Measurements from ENCODE around the gene OPHN1. TPM values are rescaled to one million over a fixed set of nuclear protein-coding genes. Genes with fewer than 3 reads are reported as not detected.
"Not testable (repeated sequence)": the region's sequence is repeated elsewhere in the genome, so short reads cannot be mapped to it uniquely, and the experiment has no call there.

OPHN1 gene
- polyA plus RNA-seq, 3 donors, result 0.98 to 3.0 (median 2.4) TPM

DNA sequence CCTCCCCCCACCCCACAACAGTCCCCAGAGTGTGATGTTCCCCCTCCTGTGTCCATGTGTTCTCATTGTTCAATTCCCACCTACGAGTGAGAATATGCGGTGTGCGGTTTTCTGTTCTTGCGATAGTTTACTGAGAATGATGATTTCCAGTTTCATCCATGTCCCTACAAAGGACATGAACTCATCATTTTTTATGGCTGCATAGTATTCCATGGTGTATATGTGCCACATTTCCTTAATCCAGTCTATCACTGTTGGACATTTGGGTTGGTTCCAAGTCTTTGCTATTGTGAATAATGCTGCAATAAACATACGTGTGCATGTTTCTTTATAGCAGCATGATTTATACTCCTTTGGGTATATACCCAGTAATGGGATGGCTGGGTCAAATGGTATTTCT lies 55.7 kb downstream of the OPHN1 start:
- not testable (repeated sequence) for H3K27ac ChIP-seq (ENCODE audit: low read depth, low read length)
- WGBS, 3 donors, result 91 to 98% (median 97%) methylated on average over 5 of the region's 5 CpGs

DNA sequence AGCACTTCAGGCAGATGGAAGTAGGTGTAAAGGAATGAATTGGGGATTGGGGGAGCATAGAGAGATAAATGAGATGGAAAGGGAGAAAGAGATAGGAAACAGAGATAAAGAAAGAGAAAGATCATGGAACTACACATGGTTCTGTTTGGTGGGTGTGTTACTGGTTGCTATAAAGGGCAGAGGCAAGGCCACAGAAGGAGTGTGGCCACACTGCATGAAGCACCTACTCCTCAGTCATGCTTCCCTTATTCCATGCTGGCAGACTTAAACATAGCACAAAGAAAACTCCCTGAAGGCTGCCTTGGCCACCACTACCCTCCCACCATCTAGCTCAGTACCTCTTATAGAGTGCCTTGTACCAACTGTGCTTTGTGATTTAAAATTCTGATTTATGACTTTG lies 56.9 kb downstream of the OPHN1 start:
- H3K27ac ChIP-seq (ENCODE audit: low read depth, low read length), result no peak overlapping the region

DNA sequence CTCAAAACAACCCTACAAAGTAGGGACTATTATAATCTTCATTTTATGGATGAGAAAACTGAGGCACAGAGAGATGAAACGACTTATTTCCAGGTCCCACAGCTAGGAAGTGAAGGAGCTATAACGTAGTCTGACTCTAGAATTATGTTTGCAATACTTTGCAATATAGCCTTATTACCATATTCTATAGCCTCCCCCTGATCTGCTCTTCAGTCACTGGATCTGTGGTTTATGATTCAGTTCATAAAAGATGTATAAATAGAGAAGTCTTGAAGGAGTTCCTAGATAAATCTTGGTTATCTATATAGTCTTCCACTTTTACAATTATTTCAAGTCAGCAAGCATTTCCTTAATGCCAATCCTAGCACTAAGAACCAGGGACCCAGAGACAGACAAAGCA lies 57.5 kb downstream of the OPHN1 start:
- 61 to 85% (median 85%) methylated on average over 2 of the region's 2 CpGs for WGBS, 3 donors

DNA sequence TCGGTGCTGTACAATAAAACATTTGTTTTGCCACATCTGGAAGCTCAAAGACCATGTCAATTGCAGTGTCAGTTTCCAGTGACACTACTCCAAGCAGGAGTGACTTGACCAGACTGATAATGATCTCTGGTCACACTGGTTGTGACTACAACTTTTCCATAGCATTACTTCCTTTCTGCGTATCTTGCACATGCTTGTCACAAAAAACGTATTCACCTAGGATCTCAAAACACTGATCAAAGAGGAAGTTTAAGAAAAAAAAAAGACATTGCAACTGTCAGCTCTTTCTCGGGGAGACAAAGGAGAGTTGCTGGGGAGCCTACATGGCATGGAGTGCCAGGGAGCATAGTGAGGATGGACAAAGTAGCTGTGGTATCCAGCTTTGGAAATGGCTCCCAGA lies 60.6 kb downstream of the OPHN1 start:
- WGBS, 3 donors, result 59 to 83% (median 71%) methylated on average over 4 of the region's 4 CpGs

More for the DNA sequence above, 57.5 kb downstream of the OPHN1 start:
- no peak overlapping the region for H3K27ac ChIP-seq (ENCODE audit: low read depth, low read length)

DNA sequence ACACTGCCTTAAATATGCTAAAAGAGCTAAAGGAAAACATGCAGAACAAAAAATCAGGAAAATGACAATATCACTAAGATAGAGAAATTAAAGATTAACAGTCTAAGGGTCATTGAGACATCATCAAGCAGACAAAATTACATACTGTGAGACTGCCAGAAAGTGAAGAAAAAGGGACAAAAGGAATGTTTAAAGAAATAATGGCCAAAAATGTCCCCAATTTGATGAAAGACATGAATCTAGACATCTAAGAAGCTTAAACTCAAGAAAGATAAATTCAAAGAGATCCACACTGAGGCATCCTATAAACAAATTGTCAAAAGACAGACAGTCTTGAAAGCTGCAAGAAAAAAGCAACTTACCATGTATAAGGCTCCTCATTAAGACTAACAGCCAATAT lies 63.7 kb downstream of the OPHN1 start:
- H3K27ac ChIP-seq (ENCODE audit: low read depth, low read length), result no peak overlapping the region

More for the DNA sequence above, 60.6 kb downstream of the OPHN1 start:
- no peak overlapping the region for H3K27ac ChIP-seq (ENCODE audit: low read depth, low read length)

DNA sequence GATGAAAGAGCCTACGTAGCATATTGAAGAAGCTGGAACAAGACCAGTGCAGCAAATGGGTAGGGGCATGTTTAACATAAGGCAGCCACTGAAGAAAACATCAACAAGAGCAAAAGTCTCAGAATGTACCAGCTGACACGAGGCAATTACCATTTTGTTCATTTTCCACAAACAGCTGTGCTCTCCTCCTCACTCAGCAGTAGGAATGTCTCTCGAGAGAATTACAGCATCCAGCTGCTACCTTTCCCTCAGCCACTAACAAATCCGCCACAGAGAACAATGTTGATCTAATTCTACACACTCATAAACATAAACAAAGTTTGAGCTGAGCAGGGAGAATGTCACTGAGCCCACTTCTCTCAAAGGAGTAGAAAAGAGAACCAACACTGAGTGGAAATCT lies 68.0 kb downstream of the OPHN1 start:
- H3K27ac ChIP-seq (ENCODE audit: low read depth, low read length), result no peak overlapping the region
- 39 to 63% (median 41%) methylated on average over 4 of the region's 4 CpGs for WGBS, 3 donors

DNA sequence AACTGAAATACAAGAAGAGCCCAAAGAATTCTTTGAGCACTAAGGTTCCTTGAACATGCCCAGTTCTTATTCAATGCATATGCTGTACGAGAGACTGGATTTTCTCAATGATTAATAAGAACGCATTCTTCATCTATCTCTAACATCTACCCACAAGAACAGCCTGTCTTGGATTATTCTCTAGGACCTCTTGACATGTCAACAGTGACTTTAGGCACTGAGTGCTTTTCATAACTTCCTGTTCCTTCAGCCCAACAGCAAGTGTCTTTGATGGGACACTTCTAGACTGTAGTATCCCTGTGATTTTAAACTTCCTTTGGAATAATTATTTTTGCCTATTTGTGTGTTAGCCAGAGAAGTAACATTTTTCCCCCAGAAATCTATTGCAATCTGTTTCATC lies 69.3 kb downstream of the OPHN1 start:
- 75 to 92% (median 76%) methylated on average over 2 of the region's 2 CpGs for WGBS, 3 donors
- H3K27ac ChIP-seq (ENCODE audit: low read depth, low read length), result no peak overlapping the region

DNA sequence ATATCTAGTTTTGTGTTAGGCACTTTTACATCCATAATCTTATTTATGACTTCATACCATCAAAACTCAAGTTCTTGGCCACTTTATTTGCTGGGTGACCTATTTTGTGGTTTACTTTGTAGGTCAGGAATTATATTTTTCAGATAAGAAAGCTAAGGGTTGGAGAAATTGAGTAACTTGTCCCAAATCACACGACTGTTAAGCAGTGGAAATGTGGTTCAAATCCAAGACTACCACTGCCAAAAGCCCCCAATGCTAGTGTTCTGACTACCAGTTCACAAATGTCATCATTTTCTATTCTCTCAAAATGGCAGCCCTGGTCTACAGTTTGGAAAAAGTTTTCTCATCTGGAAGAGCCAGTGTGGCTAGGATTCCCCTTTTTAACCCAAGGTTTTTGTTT lies 74.6 kb downstream of the OPHN1 start:
- 38 to 70% (median 53%) methylated on average over 1 of the region's 1 CpG for WGBS, 3 donors
- no peak overlapping the region for H3K27ac ChIP-seq (ENCODE audit: low read depth, low read length)

DNA sequence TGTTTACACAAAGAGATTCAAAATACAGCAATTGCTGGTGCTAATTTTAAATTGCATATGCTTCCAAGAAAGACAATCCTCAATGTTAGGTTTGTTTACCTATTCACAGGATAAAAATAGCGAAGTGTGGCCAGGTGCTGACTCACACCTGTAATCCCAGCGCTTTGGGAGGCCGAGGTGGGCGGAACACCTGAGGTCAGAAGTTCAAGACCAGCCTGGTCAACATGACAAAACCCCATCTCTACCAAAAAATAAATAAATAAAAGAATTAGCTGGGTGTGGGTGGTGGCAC lies 77.7 kb downstream of the OPHN1 start:
- 24 to 84% (median 55%) methylated on average over 4 of the region's 4 CpGs for WGBS, 3 donors
- H3K27ac ChIP-seq (ENCODE audit: low read depth, low read length), result no peak overlapping the region

DNA sequence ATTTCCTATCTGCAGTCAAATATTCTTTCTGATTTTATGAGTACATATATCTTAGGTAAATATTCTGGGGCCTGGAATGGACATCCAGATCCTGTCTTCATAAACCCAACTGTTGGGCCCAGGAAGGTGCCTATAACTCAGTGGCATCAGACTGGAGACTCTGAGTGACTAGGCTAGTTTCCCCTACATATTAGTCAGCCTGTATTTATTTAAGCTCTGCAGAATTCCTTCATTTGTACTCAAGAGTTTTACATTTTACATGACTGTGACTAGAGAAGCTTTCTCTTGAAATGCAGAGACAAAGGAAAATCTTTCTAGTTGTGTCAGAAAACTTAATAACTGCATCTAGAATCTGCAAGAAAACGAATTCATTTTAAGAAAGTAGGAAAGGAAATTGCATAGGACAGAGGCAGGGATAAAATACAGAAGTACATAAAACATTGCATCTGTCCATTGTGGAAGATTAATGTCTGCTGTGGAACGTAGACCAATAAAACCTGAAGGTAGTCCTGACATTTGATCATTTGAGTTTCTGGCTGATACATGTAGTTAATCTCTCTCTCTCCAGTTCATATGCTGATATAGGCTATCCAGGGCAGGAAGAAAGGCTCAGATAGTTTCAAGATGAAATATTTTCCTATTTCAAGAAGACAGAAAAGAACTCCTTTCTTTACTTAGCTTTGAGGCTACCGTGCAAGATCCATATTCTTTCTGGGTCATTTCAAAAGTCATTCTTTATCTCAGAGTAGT lies 78.2 kb downstream of the OPHN1 start:
- H3K27ac ChIP-seq (ENCODE audit: low read depth, low read length), result no peak overlapping the region
- 29 to 44% (median 42%) methylated on average over 3 of the region's 3 CpGs for WGBS, 3 donors

DNA sequence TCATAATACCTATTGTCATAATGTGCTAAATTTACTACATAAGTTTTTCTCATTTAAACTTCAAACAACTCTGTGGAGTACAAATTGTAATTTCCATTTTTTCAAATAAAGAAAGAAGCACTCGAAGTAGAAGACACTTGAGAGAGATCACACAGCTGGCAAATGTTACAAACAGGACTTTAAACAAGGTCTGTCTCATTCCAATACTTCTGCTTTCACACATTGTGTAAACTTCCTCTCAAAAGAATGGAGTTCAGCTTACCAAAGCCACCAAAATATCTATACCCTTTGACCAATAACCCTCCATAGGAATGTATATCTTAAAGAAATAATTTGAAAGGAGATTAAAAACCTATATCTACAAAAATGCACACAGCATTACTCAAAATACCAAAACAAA lies 88.3 kb downstream of the OPHN1 start:
- WGBS, 3 donors, result 22 to 63% (median 26%) methylated on average over 1 of the region's 1 CpG
- no peak overlapping the region for H3K27ac ChIP-seq (ENCODE audit: low read depth, low read length)

DNA sequence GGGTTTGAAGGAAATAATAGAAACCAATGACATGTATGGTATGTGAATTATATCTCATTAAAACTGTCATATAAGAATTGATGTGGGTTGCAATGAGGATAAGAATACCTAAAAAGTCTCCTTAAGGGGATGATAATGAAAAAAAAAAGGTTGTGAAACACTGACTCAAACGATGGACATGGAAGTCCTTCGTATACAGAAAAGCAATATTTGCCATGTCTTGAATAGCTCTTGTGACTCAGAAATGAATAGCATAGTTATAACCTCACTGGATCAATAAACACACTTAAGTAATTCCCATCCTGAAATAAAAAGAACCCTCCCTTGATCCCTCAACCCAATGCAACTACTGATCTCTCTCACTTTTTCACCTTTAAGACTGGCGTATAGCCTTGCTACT lies 89.7 kb downstream of the OPHN1 start:
- WGBS, 3 donors, result 81 to 95% (median 91%) methylated on average over 3 of the region's 3 CpGs
- H3K27ac ChIP-seq (ENCODE audit: low read depth, low read length), result no peak overlapping the region

DNA sequence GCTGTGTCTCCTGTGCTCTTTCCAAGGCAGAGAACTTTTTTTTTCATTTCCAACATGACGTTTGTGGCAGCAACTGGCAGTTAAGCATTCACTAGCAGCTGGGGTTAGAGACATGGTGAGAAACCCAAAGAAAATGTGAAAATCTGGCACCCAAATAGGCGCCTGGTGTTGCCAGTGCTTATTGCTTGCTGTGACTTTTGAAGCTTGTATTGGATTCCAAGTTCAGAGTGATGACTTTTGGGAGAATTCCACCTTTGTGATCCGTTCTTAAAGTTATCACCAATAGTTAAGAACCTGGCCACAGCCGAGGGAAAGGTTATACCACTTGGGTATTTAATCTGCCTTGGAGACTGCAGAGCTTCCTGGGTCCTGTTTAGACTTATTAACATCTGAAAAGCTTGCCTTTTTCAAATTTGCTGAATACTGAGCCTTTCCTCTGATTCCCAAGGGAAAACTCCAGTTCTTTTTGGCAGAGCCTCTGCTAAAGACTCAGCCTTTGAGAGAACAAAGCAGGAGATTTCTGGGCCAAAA lies 101.0 kb downstream of the OPHN1 start:
- WGBS, 3 donors, result 43 to 56% (median 47%) methylated on average over 4 of the region's 4 CpGs
- H3K27ac ChIP-seq (ENCODE audit: low read depth, low read length), result no peak overlapping the region

DNA sequence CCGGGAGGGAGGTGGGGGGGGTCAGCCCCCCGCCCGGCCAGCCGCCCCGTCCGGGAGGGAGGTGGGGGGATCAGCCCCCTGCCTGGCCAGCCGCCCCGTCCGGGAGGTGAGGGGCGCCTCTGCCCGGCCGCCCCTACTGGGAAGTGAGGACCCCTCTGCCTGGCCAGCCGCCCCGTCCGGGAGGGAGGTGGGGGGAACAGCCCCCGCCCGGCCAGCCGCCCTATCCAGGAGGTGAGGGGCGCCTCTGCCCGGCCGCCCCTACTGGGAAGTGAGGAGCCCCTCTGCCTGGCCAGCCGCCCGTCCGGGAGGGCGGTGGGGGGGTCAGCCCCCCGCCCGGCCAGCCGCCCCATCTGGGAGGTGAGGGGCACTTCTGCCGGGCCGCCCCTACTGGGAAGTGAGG lies 106.5 kb downstream of the OPHN1 start:
- not testable (repeated sequence) for H3K27ac ChIP-seq (ENCODE audit: low read depth, low read length)
- 98 to 100% methylated on average over 3 to 6 of the region's 30 CpGs; no CpG with 5 or more reads in 1 of the 3 donors for WGBS, 3 donors

DNA sequence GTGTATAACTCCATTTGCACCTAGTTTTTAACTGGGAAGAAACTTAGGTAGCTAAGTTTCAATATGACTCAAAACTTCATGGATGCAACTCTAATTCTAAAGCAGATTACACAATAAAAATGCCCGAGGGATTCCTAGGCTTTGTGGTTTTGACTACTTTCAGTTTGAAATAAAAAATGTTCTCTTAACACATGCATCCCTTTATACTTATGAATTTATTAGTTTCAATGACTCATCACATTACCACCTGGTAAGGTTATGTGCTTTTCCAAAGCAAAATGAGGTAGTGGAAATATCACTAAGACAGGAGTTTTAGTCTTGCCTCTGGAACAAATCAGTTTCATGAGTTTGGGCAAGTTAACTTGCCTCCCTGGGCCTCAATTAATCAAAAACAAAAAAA lies 125.5 kb downstream of the OPHN1 start:
- WGBS, 3 donors, result 21 to 60% (median 48%) methylated on average over 1 of the region's 1 CpG
- H3K27ac ChIP-seq (ENCODE audit: low read depth, low read length), result no peak overlapping the region

DNA sequence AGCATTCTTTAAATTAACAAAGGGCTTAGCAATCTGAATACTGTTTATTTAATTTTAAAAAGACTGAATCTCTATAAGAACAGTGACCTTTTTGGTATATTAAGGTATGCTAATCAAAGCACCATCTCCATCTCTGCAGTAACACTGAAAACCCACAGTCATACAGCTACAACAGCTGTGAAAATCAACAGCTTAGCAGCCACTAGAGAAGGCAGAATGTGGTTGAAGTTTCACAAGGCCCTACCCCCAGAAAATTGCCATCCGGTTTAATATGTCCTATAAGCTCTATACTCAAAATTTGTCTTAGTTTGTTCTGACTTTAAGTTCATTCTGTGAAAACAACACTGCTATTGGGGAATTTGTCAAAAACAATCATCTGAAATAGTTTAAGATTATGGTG lies 128.7 kb downstream of the OPHN1 start:
- no peak overlapping the region for H3K27ac ChIP-seq (ENCODE audit: low read depth, low read length)
- WGBS, 3 donors, result 90 to 95% (median 91%) methylated on average over 1 of the region's 1 CpG

DNA sequence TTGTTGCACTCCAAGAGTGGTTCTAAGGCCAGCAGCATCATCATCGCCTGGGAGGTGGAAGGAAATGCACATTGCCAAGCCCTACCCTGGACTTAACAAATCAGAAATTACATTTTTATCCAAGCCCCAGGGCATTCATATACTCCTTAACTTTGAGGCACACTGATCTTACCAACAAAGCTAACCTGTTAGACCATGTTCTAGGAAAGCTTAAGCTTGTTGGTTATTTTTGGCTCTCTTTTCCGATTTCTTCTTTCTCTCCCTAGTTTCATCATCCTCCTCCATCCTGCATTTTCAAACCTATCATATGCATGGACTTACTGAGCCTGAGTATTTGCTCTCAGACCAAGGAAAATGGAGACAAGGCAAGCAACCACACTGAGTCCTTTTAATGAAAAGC lies 133.4 kb downstream of the OPHN1 start:
- no peak overlapping the region for H3K27ac ChIP-seq (ENCODE audit: low read depth, low read length)
- WGBS, 3 donors, result 61 to 88% (median 80%) methylated on average over 2 of the region's 2 CpGs

DNA sequence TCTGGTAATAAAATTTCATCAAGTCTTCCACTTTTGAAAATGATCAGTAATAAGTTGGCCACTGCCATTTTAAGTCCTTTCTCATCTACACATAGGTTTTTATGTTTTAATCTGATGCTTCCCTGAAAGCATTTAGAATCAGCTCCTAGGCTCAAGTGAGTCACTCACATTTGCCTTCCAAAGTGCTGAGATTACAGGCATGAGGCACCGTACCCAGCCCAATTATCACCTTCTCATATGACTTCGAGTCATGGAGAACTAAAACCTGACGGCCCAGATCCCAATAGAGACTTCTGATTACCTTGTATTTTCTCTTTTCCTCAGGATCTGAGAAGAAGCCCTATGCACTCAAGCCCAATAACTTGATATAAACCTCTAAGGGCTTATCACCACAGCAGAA lies 140.8 kb downstream of the OPHN1 start:
- H3K27ac ChIP-seq (ENCODE audit: low read depth, low read length), result no peak overlapping the region
- 61 to 91% (median 83%) methylated on average over 3 of the region's 3 CpGs for WGBS, 3 donors

DNA sequence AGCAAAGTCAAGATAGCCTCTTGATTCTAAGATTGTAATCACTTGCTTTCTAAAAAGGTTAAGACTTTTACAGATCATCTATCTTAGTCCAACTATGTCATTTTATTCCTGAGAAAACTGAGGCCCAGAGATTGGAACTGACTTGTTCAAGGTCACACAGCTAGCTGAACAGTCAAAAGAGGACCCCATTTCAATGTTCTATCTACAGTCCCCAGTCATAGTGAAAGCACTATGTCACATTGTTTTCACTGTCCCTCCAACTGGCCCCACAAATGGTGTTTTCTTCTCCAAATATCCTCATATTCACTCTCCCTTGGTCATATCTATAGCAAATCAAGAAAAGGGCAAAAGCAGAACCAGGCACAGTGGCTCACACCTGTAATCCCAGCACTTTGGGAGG lies 145.2 kb downstream of the OPHN1 start:
- no peak overlapping the region for H3K27ac ChIP-seq (ENCODE audit: low read depth, low read length)

DNA sequence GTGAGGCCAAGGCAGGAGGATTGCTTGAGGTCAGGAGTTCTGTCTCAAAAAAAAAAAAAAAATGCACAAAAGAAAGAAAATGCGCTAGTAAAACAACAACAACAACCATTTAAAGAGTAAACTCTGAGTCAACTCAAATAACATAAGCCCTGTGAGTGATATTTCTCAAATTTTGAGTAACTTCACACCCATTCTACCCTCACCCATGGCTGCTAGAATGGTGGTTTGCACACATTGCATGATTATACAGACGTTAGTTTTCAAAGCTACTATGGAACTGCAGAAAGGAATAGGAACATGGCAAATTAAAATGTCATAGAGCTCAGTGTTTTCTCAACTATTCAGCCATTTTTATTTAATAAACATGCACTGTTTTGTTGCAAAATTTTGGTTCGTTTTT lies 145.9 kb downstream of the OPHN1 start:
- 58 to 90% (median 88%) methylated on average over 3 of the region's 3 CpGs for WGBS, 3 donors
- no peak overlapping the region for H3K27ac ChIP-seq (ENCODE audit: low read depth, low read length)

DNA sequence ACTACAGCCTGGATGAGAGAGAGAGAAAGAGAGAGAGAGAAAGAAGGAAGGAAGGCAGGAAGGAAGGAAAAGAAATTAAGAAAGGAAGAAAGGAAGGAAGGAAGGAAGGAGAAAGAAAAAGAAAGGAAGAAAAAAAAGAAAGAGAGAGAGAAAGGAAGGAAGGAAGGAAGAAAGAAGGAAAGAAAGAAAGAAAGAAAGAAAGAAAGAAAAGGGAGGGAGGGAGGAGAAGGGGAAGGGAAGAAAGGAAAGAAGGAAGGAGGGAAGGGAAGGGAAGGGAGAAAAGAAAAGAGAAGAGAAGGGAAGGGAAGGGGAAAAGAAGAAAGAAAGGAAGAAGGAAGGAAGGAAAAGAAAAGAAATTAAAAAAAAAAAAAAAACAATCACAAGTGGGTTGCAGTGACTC lies 146.3 kb downstream of the OPHN1 start:
- no peak overlapping the region for H3K27ac ChIP-seq (ENCODE audit: low read depth, low read length)
